ENCODE data around the gene PAX5. TPM values are rescaled to one million over a fixed set of nuclear protein-coding genes. Genes with fewer than 3 reads are reported as not detected.

The PAX5 gene
- polyA plus RNA-seq, 3 donors: 0.03 to 0.15 TPM; not detected in 1

DNA sequence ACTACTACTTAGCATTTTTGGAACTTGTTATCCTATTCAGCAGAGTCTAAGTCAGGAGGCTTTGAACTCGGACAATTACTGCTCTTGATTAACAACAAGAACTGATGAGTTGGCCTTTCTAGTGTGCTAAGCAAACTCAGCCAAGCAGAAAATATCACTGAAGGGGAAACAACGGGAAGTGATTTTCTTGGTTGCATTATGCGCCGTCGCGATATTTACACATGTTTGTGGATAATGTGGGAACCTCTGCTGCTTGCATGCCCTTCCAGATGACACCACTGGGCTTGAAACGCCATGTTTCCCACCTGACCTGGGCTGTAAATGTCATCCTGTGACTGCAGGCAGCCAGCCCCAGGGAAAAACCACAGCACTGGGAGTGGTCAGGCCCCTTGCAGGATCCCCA is 205.5 kb downstream of the PAX5 start:
- no peaks in the 10 kb centered on the region for H3K4me1 Mint-ChIP-seq
- TF ChIP-seq, protein P1, sequence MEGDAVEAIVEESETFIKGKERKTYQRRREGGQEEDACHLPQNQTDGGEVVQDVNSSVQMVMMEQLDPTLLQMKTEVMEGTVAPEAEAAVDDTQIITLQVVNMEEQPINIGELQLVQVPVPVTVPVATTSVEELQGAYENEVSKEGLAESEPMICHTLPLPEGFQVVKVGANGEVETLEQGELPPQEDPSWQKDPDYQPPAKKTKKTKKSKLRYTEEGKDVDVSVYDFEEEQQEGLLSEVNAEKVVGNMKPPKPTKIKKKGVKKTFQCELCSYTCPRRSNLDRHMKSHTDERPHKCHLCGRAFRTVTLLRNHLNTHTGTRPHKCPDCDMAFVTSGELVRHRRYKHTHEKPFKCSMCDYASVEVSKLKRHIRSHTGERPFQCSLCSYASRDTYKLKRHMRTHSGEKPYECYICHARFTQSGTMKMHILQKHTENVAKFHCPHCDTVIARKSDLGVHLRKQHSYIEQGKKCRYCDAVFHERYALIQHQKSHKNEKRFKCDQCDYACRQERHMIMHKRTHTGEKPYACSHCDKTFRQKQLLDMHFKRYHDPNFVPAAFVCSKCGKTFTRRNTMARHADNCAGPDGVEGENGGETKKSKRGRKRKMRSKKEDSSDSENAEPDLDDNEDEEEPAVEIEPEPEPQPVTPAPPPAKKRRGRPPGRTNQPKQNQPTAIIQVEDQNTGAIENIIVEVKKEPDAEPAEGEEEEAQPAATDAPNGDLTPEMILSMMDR (IDR thresholded peaks at IDR 0.05): no peak
- H3K9me3 Mint-ChIP-seq: peaks cover 0 to 8% (median 0%) of the 10 kb centered on the region in 7 donors
- Histone ChIP-seq H3K27ac (ENCODE audit: low read depth in 1 of 2, low read length in 2 of 2) (no peak overlapping the region), H3K4me3 (replicated peaks in 1 of 3; ENCODE audit: low read depth in 2 of 3, low read length in 3 of 3) (no peak overlapping the region), H4K20me1 (ENCODE audit: insufficient read depth, low read length) (no peaks in the 10 kb centered on the region), H3K27me3 (ENCODE audit: control insufficient read depth in 2 of 2, insufficient read depth in 2 of 2, low read length in 2 of 2) (no peaks in the 10 kb centered on the region), H3K4me1 (ENCODE audit: control insufficient read depth in 1 of 2, insufficient read depth in 2 of 2, low read length in 2 of 2) (no peaks in the 10 kb centered on the region), H3K4me2 (replicated peaks; ENCODE audit: extremely low read depth, low read length, poor library complexity, severe bottlenecking) (no peak overlapping the region), H3K9me3 (replicated peaks in 1 of 2; ENCODE audit: control insufficient read depth in 1 of 2, insufficient read depth in 1 of 2, low read length in 2 of 2) (no peaks in the 10 kb centered on the region), H3K9ac (ENCODE audit: insufficient read depth, low read length, poor library complexity, severe bottlenecking) (no peak overlapping the region), H3K79me2 (ENCODE audit: insufficient read depth, low read length) (no peaks in the 10 kb centered on the region), H2AFZ (ENCODE audit: insufficient read depth, low read depth, low read length, poor library complexity, severe bottlenecking) (no peak overlapping the region), H3K36me3 (replicated peaks in 1 of 2; ENCODE audit: control insufficient read depth in 1 of 2, insufficient read depth in 2 of 2, low read length in 2 of 2) (no peaks in the 10 kb centered on the region)
- H3K27me3 Mint-ChIP-seq (ENCODE audit: low read depth in 3 of 3): peaks cover 0 to 2% (median 2%) of the 10 kb centered on the region in 3 donors
- no peaks in the 10 kb centered on the region for H3K36me3 Mint-ChIP-seq
- no peak overlapping the region for H3K27ac Mint-ChIP-seq
- H3K4me3 Mint-ChIP-seq: no peak overlapping the region
- no peak for DNase-seq
- intact Hi-C loops (cut with micrococcal nuclease): no loop called here
- WGBS (ENCODE audit: insufficient coverage): 88% methylated on average over 3 of the region's 7 CpGs

DNA sequence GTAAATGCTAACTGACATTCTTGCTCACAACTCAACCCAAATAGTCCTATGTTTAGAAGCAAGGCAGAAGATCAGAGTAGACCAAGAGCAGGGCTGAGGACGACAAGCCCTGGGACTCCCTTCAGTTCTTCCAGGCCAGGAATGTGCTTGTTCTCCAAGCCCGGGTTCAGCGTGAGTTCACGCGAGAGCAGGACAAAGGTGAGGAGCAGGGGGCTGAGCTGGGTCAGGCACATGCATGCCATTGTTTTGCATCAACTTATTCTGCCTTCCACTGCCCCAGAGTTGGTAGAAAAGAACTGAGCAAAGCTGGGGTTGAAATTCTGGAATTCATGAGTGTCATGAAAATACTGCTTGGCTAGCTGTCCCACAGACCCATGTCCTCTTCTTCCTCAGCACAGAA is 206.5 kb downstream of the PAX5 start:
- Histone ChIP-seq H3K27me3 (ENCODE audit: control insufficient read depth in 2 of 2, insufficient read depth in 2 of 2, low read length in 2 of 2) (no peaks in the 10 kb centered on the region), H3K79me2 (ENCODE audit: insufficient read depth, low read length) (no peaks in the 10 kb centered on the region), H3K9ac (ENCODE audit: insufficient read depth, low read length, poor library complexity, severe bottlenecking) (no peak overlapping the region), H2AFZ (ENCODE audit: insufficient read depth, low read depth, low read length, poor library complexity, severe bottlenecking) (no peak overlapping the region), H4K20me1 (ENCODE audit: insufficient read depth, low read length) (no peaks in the 10 kb centered on the region), H3K36me3 (replicated peaks in 1 of 2; ENCODE audit: control insufficient read depth in 1 of 2, insufficient read depth in 2 of 2, low read length in 2 of 2) (no peaks in the 10 kb centered on the region), H3K4me1 (ENCODE audit: control insufficient read depth in 1 of 2, insufficient read depth in 2 of 2, low read length in 2 of 2) (no peaks in the 10 kb centered on the region), H3K27ac (ENCODE audit: low read depth in 1 of 2, low read length in 2 of 2) (no peak overlapping the region), H3K4me2 (replicated peaks; ENCODE audit: extremely low read depth, low read length, poor library complexity, severe bottlenecking) (no peak overlapping the region), H3K9me3 (replicated peaks in 1 of 2; ENCODE audit: control insufficient read depth in 1 of 2, insufficient read depth in 1 of 2, low read length in 2 of 2) (no peaks in the 10 kb centered on the region), H3K4me3 (replicated peaks in 1 of 3; ENCODE audit: low read depth in 2 of 3, low read length in 3 of 3) (no peak overlapping the region)
- WGBS (ENCODE audit: insufficient coverage): 100% methylated on average over 5 of the region's 5 CpGs
- intact Hi-C loops (cut with micrococcal nuclease): no loop called here
- H3K4me1 Mint-ChIP-seq: no peaks in the 10 kb centered on the region
- TF ChIP-seq, protein P1 (IDR thresholded peaks at IDR 0.05): no peak
- no peak for DNase-seq
- H3K9me3 Mint-ChIP-seq: peaks cover 0 to 8% (median 0%) of the 10 kb centered on the region in 7 donors
- H3K27me3 Mint-ChIP-seq (ENCODE audit: low read depth in 3 of 3): peaks cover 0 to 2% (median 2%) of the 10 kb centered on the region in 3 donors
- no peak overlapping the region for H3K4me3 Mint-ChIP-seq
- peak overlapping the region in 1 of 7 donors; percentile 10 for H3K27ac Mint-ChIP-seq
- no peaks in the 10 kb centered on the region for H3K36me3 Mint-ChIP-seq
